ENCODE results near the gene KREMEN1.
"Not testable (repeated sequence)": the region's sequence is repeated elsewhere in the genome, so short reads cannot be mapped to it uniquely, and the experiment has no call there.

KREMEN1 gene

DNA sequence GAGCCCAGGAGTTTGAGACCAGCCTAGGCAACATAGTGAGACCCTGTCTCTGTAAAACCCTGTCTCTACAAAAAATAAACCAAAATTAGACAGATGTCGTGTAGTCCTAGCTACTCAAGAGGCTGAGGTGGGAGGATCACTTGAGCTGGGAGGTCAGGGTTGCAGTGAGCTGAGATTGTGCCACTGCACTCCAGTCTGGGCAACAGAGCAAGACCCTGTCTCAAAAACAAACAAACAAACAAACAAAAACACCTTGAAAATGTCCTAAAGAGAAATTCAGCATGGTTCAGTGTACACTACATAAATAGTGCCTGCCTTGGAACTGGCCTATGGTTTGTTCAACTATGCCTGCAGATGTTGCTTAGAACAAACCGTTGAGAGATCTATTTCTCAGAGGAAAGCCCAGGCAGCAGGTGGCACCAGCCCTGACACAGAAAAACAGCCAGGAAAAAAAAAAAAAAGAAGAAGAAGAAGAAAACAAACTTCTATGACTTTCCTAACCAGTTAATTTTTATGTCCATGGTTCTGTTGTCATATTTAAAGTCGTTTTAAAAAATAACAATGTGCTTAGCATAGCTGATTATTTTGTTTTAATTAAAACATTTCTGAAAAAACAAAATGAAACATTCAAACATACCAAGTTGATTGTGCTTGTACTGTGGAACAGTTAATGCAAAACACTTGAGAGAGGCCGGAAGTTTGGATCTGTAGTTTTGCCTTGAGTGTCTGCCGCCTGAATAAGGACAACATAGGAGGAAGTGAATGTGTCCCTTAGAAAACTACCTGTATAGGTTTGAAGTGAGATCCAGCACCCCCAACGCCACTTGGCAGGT is 5.4 kb downstream of the KREMEN1 start:
- DNase-seq, result no peak

DNA sequence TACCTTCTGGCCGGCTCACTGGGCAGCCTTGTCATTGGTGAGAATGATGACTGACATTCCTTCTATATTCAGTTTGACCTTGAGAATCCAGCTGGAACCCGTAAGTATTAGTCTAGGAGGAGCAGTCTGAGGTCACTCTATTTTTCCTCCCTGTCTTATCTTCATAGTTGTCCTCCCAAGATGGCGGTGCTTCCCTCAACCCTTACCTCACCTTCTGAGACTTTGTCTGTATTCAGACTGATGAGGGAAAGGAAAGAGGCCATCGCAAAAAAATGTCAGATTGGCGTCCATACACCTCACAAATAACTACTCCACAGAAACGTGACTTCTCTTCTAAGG is 6.0 kb downstream of the KREMEN1 start:
- no peak for DNase-seq

DNA sequence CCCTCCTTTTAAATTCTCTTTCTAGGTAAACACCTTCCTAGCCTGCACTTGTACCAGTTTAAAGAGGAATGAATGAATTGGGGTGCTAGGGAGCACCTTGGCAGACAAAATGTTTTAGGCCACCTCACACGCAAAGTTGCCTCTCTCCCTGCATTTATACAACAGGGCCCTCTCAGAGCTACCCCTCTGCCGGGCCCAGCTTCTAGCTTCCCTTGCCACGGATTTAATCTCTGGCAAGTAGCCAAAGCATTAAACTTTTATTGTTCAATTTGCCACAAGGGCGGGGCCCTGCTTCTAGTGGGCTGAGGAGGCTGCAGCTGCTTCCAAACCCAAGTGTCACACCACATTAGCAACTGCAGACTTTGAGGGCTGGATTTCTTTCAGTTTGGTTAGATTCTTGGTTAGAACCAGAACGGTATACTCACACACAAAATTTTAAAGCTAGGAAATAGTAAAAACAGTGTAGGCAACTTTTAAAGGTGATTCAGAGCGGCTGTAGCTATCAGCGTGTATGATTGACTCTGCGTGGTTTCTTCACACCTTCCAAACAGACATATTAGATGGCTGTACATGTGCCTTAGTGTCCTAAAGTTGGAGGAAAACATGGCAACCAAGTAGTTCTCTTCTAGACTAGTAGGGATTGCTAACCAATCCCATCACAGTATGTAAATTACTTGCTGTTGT is 6.5 kb downstream of the KREMEN1 start:
- DNase-seq, result peak in 1 of 56 donors; percentile 5

DNA sequence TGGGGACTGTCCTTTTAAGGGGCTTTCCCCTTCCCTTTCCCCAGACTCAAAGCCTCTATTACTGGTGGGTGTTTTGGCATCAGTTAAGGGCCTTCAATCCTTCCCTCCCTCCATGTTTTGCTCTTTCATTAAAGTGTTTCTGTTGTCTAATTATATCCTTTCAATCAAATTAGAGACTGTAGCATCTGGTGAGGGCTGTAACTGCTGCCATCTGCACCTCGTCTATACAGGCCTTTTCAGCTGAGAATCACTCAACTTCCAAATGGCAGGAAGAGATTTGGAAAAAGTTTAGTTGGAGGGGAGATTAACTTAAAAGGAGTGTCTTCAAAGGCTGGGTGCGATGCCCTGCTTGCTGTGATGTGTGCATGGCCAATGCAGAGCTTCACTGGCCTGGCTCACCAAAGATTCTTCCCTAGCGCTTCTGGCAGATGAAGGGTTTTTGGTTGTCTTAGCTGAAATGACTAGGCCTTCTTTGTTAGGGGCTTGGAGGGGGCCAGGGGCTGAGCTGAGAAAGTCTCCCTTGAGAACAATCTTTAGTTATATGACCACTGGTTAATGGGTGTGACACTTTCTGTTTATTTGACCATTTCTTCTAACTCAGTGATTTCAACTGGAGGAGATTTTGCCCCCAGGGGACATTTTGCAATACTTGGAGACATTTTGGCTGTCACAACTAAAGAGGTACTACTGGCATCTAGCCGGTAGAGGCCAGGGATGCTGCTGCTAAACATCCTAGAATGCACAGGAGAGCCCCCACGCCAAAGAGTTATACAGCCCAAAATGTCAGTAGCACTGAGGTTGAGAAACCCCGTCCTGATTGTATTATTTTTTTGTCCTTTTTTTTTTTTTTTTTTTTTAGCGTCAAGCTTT is 7.5 kb downstream of the KREMEN1 start:
- no peak for DNase-seq

DNA sequence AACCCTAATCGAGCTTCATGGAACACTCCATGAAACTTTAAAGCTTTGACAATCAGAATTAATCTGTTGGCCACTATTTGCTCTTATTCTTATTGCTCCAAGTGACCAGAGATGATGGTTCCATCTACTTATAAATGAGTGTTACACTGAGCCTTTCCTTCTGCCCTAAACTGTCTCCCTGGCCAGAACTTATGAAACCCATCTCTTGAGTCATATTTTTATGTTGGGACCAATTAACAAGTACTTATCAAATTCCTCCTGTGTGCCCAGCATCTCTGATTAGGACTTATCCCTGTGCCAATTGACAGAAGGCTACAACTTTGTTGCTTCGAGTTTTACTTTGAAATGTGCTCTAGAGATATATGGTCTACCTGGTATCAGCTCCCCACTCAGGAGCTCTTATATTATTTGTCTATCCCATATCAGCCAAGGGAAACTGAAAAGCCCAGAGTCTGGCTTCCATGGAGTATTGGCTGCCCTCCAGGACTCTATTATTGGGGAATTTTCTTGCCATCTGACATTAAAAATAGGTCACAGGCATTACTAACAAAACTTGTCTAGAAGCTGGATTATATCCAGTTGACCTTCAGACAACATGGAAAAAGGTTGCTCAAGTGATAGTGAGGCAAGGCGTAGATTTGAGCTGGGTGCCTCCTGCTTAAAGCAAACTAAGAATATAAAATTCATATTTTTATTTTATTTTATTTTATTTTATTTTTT is 8.8 kb downstream of the KREMEN1 start:
- no peak for DNase-seq

DNA sequence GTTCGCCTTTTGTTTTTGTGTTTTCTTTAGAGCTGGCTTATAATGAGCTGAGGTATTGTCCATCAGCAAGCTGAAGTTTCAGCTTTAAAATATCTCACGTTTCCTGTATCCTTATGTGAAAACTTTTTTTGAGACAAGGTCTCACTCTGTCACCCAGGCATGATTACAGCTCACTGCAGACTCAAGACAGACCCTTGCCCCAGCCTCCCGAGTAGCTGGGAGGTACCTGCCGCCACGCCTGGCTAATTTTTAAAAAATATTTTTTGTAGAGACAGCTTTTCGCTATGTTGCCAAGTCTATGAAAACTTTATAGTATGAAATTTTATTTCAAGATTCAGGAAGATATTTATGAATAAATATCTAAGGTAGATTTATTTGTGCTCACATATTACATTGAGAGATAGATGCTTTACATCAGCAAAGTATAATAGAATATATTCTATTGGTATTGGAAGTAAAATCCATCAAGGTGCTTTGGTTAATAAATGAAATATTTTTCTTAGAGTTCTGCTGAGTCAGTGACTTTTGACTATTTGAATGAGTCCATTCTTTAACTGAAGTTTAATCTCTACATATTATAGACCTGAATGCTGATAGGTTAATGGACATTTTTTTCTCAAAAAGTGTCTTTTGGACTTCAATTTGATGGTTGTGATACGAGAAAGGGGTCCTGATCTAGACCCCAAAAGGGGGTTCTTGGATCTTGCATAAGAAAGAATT is 10.2 kb downstream of the KREMEN1 start:
- no peak for DNase-seq

DNA sequence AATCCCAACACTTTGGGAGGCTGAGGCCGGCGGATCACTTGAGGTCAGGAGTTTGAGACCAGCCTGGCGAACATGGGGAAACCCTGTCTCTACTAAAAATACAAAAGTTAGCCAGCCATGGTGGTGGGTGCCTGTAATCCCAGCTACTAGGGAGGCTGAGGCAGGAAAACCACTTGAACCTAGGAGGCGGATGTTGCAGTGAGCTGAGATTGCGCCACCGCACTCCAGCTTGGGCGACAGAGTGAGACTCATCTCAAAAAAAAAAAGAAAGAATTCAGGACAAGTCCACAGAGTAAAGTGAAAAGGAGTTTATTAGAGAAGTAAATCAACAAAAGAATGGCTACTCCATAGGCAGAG is 10.7 kb downstream of the KREMEN1 start:
- DNase-seq, result not testable (repeated sequence)

DNA sequence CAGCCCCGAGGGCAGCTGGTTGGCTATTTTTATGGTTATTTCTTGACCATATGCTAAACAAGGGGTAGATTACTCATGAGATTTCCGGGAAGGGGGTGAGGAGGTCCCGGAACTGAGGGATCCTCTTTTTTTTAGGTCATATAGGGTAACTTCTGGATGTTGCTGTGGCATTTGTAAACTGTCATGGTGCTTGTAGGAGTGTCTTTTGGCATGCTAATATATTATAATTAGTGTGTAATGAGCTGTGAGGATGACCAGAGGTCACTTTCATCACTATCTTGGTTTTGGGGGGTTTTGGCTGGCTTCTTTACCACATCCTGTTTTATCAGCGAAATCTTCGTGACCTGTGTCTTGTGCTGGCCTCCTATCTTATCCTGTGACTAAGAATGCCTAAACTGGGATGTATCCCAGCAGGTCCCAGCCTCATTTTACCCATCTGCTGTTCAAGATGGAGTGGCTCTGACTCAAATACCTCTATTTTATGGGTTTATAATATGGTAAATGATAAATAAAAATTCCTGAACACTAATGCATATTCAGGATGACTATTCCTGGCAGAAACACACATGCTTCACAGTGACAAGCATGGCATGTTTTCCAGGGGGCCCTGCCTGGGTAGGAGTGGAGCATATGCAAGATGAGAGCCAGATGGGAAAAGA is 11.2 kb downstream of the KREMEN1 start:
- DNase-seq, result no peak

DNA sequence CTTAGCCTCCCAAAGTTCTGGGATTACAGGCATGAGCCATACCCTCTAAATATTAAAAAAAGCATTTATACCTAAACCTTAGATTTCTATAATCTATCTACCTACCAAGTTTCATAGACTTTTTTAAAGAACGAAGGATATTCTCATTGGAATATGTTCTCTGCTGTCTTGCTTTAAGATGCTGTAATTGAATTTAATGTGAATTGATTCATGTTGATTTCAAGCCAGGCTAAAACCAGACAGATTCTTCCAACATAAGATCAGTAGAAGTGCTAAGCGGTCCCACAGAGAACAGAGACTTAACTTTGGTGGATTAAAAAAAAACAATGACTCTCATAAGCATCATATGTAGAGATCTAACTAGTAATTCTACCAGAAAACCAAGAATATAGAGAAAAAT is 14.2 kb downstream of the KREMEN1 start:
- no peak for DNase-seq

DNA sequence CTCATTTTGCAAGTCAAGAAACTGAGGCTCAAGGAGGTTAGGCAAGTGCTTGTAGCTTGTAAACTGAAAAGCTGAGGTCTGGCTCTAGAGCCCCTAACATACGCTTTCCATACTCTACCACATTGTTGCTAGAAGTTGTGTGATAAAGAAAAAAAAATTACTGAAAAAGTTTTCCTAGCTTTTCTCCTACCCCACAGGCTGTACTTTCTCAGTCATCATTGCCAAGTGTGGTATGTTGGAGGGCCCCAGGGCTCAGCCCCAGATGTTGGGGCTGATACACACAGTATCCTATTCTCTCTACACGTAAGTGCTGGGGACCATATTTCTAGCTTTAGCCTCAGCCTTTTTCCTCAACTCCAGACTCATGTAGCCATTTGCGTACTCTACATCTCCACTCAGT is 16.0 kb downstream of the KREMEN1 start:
- no peak for DNase-seq

DNA sequence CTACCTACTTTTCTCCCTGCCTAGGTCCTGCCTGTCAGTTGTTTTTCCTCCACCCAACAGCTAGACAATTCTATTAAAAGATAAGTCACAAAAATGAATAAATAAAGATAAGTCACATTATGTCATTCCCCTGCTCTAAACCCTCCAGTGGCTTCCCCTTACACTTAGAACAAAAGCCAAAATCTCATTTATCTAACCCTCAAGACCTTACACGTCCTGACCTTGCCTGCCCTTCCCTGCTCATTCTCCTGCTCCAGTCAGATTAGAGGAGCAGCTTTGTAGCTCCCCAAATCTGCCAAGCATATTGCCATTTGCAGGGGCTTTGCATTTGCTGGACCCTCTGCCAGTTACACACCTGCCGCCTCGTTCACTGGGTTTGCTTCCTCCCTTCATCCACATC is 16.7 kb downstream of the KREMEN1 start:
- DNase-seq, result no peak

DNA sequence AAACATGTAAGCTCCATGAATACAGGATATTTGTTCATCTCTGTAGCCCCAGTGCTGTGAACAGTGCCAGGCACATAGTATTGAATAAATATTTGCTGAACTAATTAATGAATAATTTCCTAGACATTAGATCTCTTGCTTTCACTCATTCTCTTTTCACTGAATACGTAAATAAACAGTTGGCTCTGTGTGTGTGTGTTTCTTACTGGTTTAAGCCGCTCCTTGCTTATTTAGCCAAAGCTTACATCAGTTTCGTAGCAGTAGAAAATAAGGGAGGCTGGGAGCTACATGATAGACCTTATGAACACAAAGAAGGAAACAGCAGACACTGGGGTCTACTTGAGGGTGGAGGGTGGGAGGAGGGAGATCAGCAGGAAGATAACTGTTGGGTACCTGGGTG is 17.2 kb downstream of the KREMEN1 start:
- DNase-seq, result no peak

DNA sequence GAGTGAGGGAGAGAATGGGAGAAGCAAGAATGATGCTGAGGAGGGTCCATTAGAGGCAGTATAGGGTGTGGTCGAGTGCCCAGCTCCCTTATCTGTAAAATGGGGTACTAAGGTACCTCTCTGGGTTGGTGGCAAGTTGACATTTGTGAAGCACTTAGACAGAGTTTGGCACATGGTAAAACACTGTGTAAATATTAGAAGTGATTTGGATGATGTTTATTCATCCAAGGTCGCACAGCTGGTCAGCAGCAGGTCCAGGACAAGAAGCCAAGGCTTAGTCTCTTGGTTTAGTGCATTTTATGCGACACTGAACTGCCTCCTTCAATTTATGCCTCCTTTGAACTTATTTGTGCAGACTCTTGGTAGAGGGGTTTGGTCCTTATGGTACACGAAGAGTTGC is 19.4 kb downstream of the KREMEN1 start:
- no peak for DNase-seq

DNA sequence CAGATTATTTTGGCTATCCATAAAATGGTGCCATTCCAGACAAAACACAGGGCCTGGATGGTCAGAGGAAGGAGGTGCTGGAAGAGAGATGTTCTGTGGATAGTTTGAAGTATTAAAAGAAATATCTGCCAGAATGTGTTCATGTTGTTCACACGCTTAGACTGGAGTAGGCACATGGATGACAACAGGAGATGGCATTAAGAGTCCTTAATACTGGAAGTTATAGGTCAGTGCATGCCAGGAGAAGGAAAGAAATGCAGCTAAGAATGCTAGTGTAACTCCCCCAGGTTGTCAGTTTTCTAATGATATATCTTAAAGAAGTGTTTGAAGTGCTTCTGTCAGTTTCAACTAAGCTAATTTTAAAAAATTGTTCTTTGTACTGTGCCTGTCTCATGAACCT is 20.2 kb downstream of the KREMEN1 start:
- no peak for DNase-seq

DNA sequence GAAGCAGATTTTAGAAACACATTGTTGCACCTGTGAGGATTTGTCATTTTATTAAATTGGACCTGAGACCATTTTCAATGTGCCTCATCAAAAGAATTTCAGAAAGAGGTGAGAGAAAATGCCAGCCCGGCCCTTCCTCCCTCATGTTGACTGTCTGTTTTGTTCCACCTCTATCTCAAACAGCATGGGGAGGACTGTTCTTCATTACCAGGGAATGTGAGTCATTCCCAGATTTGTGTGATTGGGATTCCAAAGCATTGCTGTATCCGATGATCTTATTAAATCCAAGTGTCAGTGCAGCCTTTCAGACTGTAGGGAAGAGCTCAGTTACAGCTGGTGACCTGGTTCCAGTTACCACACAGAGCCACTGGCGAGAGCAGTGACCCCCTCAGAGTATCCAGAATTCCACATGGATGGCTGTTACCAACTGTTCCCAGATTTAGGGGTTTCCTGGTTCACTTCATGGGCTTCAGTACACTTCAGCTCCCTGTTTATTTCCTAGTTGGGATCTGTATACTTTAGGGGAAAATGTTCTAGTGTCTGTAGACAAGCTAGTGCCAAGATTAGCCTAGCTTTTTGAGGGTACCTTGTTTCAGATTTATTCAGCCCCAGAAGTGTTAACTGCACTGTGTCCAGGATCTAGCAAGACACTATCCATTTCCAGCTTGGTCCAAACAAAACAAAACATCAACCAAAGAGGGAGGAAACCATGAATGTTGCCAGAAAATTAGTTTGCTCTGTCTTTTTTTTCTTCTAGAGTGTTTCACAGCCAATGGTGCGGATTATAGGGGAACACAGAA is 20.9 kb downstream of the KREMEN1 start:
- DNase-seq, result peak in 6 of 56 donors; percentile 4 to 28 (median 18)

DNA sequence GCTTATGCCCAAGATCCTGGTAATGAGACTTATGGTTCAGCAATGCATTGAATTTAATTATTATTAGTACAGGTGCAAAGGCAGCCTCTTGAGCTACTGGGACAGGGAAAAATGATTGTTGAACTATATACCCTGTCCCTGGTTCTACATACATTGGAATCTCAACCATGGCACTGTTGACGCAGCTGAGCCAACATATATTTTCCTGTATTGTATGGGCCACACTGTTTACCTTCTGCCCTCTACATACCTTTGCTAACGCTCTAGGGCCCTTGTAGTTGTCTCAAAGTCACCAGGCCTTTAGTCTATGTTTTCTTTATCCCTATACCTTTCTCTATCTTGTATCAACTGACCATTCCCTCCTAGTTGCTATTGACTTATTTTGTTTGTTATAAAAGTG is 22.6 kb downstream of the KREMEN1 start:
- DNase-seq, result no peak

DNA sequence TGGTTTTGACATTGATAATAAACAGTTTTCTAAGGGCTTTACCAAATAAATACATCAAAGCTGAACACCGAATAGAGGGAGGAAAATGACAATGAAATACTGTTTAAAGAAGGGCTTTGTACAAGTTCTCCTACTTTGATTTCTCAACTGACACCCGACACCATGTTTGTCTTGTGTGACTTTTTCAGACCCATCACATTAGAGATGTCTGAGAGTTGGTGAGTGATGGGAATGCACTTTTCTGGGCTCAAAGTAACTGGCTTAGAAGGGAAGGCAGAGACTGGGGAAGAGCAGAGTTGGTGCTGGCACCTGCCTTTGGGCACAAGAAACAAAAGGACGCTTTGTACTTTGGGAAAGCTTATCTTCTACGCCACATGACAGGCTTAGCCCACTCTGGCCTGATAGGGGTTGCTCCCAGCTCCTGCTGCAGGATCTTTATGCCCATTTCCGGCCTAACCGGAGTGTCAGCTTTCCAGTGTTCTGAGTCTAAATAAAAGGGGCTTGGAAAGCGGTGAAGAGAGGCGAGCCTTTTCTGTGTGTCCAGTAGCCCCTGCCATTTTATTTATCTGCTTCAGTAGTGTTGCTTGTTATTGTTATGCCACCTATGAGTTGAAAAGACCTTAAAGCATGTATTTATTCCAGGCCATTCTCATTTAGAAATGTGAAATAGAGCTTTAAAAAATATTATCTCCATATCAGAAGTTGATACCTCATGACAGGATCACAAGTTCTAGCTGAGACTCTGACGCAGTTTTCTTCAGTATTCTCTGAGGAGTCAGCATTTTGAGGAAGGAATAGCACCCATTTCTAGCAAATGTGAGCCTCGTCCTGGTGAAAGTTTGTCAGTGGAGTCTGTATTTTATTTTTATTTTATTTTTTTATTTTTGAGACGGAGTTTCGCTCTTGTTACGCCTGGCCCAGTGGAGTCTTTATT is 24.2 kb downstream of the KREMEN1 start:
- DNase-seq, result peak in 7 of 56 donors; percentile 5 to 35 (median 18)

DNA sequence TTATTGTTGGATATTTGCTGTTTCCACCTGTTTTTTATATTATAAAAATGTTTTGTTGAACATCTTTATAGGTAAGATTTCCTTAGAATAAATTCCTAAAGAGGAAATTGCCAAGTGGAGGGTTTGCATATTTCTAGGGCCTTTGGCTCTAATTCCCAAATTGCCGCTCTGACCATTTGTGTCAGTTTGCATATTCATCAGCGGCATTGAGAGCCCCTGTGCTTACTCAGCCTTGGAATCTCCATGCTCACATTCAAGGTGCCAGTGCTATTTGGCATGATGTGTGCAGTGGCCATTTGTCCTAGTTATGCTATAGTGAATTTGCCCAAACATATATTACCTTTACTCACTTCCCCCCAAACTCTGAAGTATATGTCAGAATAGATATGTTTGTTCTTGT is 25.5 kb downstream of the KREMEN1 start:
- DNase-seq, result no peak
